ENCODE measurements around the gene EGFR.

DNA sequence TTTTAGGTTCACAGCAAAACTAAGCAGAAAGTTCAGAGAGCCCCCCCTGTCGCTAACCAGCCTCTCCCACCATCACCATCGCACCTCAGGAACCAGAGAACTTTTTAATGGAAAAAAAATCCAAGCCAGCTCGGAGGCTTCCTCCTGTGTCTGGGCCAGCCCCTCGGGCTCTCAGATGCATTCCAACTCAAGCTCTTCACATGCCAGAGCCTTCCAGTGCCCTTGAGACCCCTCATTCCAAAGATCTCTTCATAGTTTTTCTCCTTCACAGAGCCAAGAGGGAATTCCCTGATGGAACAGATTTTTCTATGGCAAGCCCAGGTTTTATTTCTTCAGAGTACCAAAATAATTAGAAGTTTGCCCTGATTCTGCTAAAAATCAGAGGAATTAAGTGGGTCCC is 192.9 kb downstream of the EGFR start:
- no peak for TF ChIP-seq ELF1 (IDR thresholded peaks at IDR 0.05)
- no peak for TF ChIP-seq RAD21 (IDR thresholded peaks at IDR 0.05; ENCODE audit: low read length)
- TF ChIP-seq CTCF (IDR thresholded peaks at IDR 0.05) = no peak
- TF ChIP-seq TAF1 (IDR thresholded peaks at IDR 0.05; ENCODE audit: borderline replicate concordance, low read depth, low read length) = no peak

Measured in SK-N-SH (cell line).